HPDE6-E6E7 (cell line): ENCODE measurements around the gene MED22.

Experiments used
- DNase-seq: peaks from one replicate; pipeline ENCODE4 v3.0.0; 2011; ENCODE audit warnings: missing footprints; ENCODE audit errors: extremely low spot score

Gene MED22

GRCh38 chr9:133355881-133356357, 8.0 kb upstream of the MED22 start:
- DNase-seq, result no peak

- DNase-seq, result no peak
These were observed 6.8 kb upstream of the MED22 start for GRCh38 chr9:133354766-133355165.

- DNase-seq, result no peak
These were observed 5.6 kb upstream of the MED22 start for GRCh38 chr9:133353548-133353947.

- DNase-seq, result no peak
These were observed 4.9 kb upstream of the MED22 start for GRCh38 chr9:133352635-133353340.

DNA sequence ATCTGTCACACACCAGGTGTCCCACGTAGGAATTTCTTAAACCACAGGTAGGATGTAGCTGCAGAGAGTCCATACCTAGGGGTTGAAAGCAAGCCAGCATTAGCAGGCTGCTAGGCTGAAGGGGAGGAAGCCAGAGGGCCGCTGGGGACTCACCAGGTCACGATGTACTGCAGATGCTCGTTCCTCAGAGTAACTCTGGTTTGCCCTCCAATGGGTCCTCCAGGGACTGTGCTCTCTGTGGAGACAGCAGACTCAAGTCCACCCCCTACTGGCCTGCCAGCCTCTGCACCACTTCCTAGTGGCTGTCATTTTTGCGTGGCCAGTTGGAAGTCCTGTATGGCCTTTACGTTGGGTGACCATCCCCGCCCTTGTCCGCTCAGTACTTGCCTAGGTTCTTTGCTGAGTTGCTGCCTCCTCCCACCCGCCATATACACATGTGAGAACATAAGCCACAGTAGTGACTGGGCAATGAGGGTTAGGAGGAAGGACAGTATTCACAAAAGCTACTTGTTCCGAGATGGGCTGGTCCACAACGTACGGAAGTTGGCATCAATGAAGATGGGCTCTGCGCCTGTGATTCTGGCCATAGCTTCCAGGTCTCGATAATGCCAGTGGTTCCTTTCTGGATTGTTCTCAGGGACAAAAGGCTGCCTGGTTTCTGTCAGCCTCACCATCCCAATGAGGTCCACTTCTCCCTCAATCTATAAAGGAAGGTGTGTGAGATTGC, 4.1 kb upstream of the MED22 start:
- no peak for DNase-seq

GRCh38 chr9:133351526-133351907, 3.6 kb upstream of the MED22 start:
- no peak for DNase-seq

DNA sequence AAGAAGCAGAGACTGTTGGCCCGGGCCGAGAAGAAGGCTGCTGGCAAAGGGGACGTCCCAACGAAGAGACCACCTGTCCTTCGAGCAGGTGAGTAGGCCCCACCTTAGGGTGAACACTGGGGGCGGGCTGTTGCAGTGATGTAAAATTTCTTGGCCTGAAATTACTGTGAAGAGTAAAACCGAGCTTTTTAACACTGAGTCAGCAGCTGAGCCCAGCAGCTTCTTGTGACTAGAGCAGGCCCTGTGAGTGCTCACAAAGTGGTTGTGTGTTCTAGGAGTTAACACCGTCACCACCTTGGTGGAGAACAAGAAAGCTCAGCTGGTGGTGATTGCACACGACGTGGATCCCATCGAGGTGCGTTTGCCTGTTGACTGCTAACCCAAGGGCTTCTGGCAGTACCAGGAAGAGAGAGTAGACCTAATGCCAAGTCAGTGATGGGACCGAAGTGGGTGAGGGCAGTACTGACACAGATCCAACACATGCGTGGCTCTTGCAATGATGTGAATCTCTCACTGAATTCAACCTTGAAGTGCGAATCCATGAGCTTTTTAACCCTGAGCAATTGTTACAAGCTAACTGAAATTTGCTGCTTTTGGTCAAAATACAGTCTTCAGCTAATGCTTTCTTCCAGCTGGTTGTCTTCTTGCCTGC, 2.2 kb upstream of the MED22 start:
- DNase-seq, result no peak

DNA sequence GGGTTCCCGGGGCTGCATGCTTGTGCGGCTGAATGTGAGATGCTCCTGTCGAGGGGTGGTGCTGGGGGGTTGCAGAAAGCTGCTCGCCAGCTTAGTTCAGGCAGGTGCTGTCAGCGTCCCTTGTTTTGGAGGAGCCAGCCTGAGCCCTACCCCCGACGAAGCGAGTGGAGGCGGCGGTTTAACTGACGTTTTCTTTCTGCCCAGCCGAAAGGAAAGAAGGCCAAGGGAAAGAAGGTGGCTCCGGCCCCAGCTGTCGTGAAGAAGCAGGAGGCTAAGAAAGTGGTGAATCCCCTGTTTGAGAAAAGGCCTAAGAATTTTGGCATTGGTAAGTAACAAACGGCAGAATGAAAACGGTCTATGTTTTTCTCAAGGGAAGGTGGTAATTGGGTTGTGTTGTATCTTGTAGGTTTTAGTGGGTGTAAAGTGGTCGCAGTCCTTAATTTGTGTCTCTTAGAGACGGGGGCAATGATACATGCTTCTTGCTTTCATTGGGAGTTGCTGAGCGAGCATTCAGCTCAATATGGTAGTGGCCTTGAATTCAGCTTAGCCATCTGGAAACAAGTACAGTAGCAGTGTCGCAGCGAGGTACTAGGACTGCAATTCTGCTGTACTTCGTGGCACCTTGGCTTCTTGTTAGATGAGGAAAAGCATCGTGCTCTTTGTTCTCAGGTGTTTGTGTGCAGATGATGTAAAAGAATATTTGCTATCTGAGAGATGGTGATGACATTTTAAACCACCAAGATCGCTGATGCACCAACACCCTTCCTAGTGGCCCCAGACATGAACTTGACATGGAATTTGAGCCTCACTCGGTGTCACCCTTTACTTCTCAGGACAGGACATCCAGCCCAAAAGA, 1.0 kb upstream of the MED22 start:
- DNase-seq, result no peak

- DNase-seq, result no peak
These were observed 381 bp downstream of the MED22 start for GRCh38 chr9:133347515-133347984.

- DNase-seq, result no peak
These were observed 1.7 kb downstream of the MED22 start for GRCh38 chr9:133346021-133346785.

DNA sequence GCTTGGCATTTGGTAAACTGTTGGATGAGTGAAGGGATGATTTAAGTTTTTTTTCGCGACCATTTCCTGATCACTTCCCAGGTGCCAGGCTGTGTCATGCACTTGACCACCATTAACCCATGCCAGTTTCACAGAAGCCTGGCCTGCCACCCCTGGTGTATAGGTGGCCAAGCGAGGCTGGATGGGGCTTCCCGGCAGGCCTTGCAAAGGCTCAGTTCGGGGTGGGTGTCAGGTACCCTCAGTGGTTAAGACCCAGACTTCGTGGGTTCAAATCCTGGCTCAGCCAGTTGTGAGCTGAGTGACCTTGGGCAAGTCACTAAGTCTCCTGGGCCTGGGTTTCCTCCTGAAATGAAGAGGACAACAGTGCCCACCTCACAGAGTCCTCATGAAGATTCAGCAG, 2.3 kb downstream of the MED22 start:
- DNase-seq, result no peak

DNA sequence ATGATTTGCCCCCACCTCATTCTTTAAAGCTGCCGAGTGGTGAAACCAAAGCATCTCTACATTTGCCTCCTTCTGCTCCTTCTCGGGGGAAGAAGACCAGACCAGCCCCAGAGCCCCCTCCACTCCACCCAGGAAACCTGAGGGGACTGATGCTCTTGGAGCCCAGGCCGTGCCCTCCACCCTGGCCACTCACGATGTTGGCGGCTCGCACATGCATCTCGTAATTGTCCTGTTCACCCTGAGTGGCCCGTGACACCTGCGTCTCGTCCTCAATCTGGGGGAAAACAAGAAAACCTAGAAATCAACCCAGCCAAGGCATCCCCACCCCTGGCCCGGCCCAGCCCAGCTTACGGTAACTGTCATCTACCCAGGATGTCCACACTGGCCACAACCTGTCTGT, 3.0 kb downstream of the MED22 start:
- DNase-seq, result no peak

- DNase-seq, result no peak
These were observed 3.9 kb downstream of the MED22 start for GRCh38 chr9:133344071-133344470.

GRCh38 chr9:133342570-133342969, 5.4 kb downstream of the MED22 start:
- DNase-seq, result no peak

GRCh38 chr9:133342069-133342406, 5.9 kb downstream of the MED22 start:
- no peak for DNase-seq

- no peak for DNase-seq
These were observed 6.4 kb downstream of the MED22 start for GRCh38 chr9:133341369-133342068.

- DNase-seq, result no peak
These were observed 7.0 kb downstream of the MED22 start for GRCh38 chr9:133340916-133341315.

DNA sequence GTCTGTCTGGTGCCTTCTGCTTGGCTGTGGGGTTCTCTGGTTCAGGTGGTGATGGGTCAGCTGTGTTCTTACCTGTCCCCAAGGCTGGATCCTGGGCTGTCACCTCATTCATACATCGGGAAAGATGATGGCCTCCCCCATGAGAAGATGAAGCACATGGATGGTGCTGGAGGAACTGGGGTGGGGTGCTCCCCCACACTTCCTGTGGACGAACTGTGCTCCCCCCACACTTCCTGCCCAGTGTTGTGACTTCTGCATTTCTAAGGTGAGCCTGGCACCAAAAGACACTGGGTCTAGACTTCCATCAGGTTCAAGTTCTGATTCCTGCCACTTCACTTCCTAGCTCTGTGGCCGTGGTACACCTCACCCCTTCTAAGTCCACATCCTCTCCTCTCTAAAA, 7.7 kb downstream of the MED22 start:
- no peak for DNase-seq

- DNase-seq, result no peak
These were observed 8.3 kb downstream of the MED22 start for GRCh38 chr9:133339641-133340040.
